GM12878 (cell line): ENCODE results near the gene MAP1LC3B. TPM values are rescaled to one million over a fixed set of nuclear protein-coding genes. Genes with fewer than 3 reads are reported as not detected.

ENCODE experiments used
- CBX5 ChIP-seq: sonication (generic); IDR thresholded peaks from 2 replicates; pipeline ENCODE4 v1.6.1; 2016; ENCODE audit warnings: low read depth, moderate library complexity, mild to moderate bottlenecking, inconsistent platforms
- CHD1 ChIP-seq: IDR thresholded peaks from 2 replicates; pipeline ENCODE4 v1.6.1; 2012; ENCODE audit warnings: low read depth, low read length, improper control_type of control experiment
- ESRRA ChIP-seq: IDR thresholded peaks from 2 replicates; pipeline ENCODE4 v1.6.1; 2012; ENCODE audit warnings: mild to moderate bottlenecking, low read length, improper control_type of control experiment
- KLF5 ChIP-seq: fragments of 450-650 bp; IDR thresholded peaks from 2 replicates; pipeline ENCODE4 v1.6.1; 2014; ENCODE audit warnings: mild to moderate bottlenecking; ENCODE audit not compliant: partially characterized antibody
- MEF2B ChIP-seq: fragments of 450-650 bp; IDR thresholded peaks from 2 replicates; pipeline ENCODE4 v1.6.1; 2018; ENCODE audit warnings: mild to moderate bottlenecking, moderate library complexity; ENCODE audit not compliant: partially characterized antibody, poor library complexity, severe bottlenecking
- NBN ChIP-seq: fragments of 450-650 bp; IDR thresholded peaks from 2 replicates; pipeline ENCODE4 v1.6.1; 2016
- NR2F1 ChIP-seq: fragments of 450-650 bp; conservative IDR thresholded peaks from 2 replicates; pipeline ENCODE4 v1.6.1; 2017; ENCODE audit warnings: mild to moderate bottlenecking
- PML ChIP-seq: IDR thresholded peaks from 2 replicates; pipeline ENCODE4 v1.6.1; 2012; ENCODE audit warnings: low read length, inconsistent platforms
- POLR2AphosphoS2 ChIP-seq: IDR thresholded peaks from 2 replicates; pipeline ENCODE4 v1.6.1; 2011; ENCODE audit warnings: low read depth, mild to moderate bottlenecking, low read length, improper control_type of control experiment, moderate library complexity
- RELA ChIP-seq: fragments of 450-650 bp; IDR thresholded peaks from 2 replicates; pipeline ENCODE4 v1.8.0; 2014; ENCODE audit warnings: borderline replicate concordance; ENCODE audit not compliant: partially characterized antibody
- SRF ChIP-seq, 2 experiments: IDR thresholded peaks; 2 replicates each; pipeline ENCODE4 v1.6.1; 2011; ENCODE audit warnings: low read depth in 2 of 2, low read length in 2 of 2, mild to moderate bottlenecking in 1 of 2, moderate library complexity in 1 of 2
- STAT1 ChIP-seq: fragments of 450-650 bp; conservative IDR thresholded peaks from 2 replicates; pipeline ENCODE4 v1.6.1; 2014; ENCODE audit warnings: antibody characterized with exemption, mild to moderate bottlenecking
- ZNF207 ChIP-seq: fragments of 450-650 bp; IDR thresholded peaks from 2 replicates; pipeline ENCODE4 v1.6.1; 2014; ENCODE audit warnings: antibody characterized with exemption, mild to moderate bottlenecking, borderline replicate concordance
- polyA plus RNA-seq, 11 experiments: library from polyadenylated mRNA; depleted of rRNA in 4 of 11; unstranded in 6 of 11; stranded (reverse) in 5 of 11; fragments of >200 nt; fragmentation: Nextera tagmentation in 4 of 11; fragmentation: Illumina TruSeq in 1 of 11; extraction: Ambion mirVana in 4 of 11; extraction: Trizol in 1 of 11; gene quantifications; 1 replicate in 1 of 11; 2 replicates in 10 of 11; pipeline versions ENCODE4 v1.2.1 to v1.2.3, GENCODE V29; 2011 to 2016; ENCODE audit warnings: inconsistent platforms in 2 of 11, missing spikeins in 2 of 11, low read depth in 1 of 11
- total RNA-seq, 4 experiments: library from RNA; depleted of rRNA in 3 of 4; stranded (reverse); fragments of >200 nt in 3 of 4; fragmentation: Illumina TruSeq in 1 of 4; extraction: Trizol in 1 of 4; gene quantifications; 2 replicates each; pipeline versions ENCODE4 v1.2.1 to v1.2.3, GENCODE V29; 2013 to 2021
- TF ChIP-seq, protein P1 (sequence below): fragments of 450-650 bp; IDR thresholded peaks from 2 replicates; pipeline ENCODE4 v1.6.1; 2014; ENCODE audit warnings: mild to moderate bottlenecking
- TF ChIP-seq, protein P2 (sequence below): IDR thresholded peaks from 2 replicates; pipeline ENCODE4 v1.6.1; 2012; ENCODE audit warnings: low read depth, low read length, improper control_type of control experiment
- TF ChIP-seq, protein P3 (sequence below): fragments of 450-650 bp; IDR thresholded peaks from 2 replicates; pipeline ENCODE4 v1.6.1; 2017; ENCODE audit warnings: mild to moderate bottlenecking, low read depth, inconsistent platforms; ENCODE audit not compliant: poor library complexity, severe bottlenecking
- TF ChIP-seq, protein P4 (sequence below): fragments of 450-650 bp; formaldehyde crosslinking; IDR thresholded peaks from 2 replicates; pipeline ENCODE4 v1.5.0; 2022; ENCODE audit warnings: mild to moderate bottlenecking, missing genetic modification characterization
- TF ChIP-seq, protein P5 (sequence below): IDR thresholded peaks from 2 replicates; pipeline ENCODE4 v1.6.1; 2011; ENCODE audit warnings: low read depth, mild to moderate bottlenecking, low read length, moderate library complexity, borderline replicate concordance; ENCODE audit errors: extremely low read depth

MAP1LC3B gene
- total and polyA plus RNA-seq, 10 of the 15 experiments (the other 5 are each of a cell fraction or from before 2014, with no cell fraction given): 6.1 to 42.8 (median 13.7) TPM

DNA sequence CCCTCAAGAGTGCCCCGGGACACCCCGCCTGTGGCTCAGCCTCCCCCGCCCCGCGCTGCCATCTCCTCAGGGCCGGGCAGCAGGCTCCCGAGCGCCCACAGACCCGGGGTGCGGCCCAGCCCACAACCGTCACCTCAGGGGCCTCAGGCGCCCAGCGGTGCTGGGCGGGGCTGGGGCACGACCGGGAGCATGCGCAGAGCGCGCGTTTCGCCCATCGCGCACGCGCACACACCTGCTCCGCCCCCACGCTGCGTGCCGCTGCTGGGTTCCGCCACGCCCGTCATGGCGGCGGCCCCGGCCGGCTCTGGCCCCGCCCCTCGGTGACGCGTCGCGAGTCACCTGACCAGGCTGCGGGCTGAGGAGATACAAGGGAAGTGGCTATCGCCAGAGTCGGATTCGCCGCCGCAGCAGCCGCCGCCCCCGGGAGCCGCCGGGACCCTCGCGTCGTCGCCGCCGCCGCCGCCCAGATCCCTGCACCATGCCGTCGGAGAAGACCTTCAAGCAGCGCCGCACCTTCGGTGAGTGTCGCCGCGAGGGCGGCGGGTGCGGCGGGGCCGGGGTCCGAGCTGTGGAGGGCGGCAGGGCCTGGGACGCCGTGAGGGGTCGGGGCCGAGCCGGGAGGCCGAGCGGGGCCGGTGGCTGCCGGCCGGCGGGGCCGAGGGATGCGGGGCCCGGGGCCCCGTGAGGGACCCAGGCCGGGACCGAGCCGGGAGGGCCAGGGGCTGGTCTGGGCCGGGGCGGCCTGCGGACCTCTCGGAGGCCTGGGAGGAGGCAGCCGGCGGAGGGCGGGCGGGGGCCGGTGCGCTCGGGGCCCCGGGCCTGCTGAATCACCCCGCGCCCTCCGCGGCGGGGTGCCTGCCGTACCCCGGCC lies at the start of gene MAP1LC3B (continued):
- TF ChIP-seq, protein P1, sequence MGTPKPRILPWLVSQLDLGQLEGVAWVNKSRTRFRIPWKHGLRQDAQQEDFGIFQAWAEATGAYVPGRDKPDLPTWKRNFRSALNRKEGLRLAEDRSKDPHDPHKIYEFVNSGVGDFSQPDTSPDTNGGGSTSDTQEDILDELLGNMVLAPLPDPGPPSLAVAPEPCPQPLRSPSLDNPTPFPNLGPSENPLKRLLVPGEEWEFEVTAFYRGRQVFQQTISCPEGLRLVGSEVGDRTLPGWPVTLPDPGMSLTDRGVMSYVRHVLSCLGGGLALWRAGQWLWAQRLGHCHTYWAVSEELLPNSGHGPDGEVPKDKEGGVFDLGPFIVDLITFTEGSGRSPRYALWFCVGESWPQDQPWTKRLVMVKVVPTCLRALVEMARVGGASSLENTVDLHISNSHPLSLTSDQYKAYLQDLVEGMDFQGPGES: peak; percentile 55; the same call in 1 of the 2 replicates
- TF ChIP-seq NBN: no peak
- TF ChIP-seq SRF (IDR thresholded peaks at IDR 0.05; ENCODE audit: low read depth in 2 of 2, low read length in 2 of 2): no peak
- TF ChIP-seq, protein P2, sequence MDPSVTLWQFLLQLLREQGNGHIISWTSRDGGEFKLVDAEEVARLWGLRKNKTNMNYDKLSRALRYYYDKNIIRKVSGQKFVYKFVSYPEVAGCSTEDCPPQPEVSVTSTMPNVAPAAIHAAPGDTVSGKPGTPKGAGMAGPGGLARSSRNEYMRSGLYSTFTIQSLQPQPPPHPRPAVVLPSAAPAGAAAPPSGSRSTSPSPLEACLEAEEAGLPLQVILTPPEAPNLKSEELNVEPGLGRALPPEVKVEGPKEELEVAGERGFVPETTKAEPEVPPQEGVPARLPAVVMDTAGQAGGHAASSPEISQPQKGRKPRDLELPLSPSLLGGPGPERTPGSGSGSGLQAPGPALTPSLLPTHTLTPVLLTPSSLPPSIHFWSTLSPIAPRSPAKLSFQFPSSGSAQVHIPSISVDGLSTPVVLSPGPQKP: peak; percentile 57; the same call in 1 of the 2 replicates
- TF ChIP-seq, protein P3, sequence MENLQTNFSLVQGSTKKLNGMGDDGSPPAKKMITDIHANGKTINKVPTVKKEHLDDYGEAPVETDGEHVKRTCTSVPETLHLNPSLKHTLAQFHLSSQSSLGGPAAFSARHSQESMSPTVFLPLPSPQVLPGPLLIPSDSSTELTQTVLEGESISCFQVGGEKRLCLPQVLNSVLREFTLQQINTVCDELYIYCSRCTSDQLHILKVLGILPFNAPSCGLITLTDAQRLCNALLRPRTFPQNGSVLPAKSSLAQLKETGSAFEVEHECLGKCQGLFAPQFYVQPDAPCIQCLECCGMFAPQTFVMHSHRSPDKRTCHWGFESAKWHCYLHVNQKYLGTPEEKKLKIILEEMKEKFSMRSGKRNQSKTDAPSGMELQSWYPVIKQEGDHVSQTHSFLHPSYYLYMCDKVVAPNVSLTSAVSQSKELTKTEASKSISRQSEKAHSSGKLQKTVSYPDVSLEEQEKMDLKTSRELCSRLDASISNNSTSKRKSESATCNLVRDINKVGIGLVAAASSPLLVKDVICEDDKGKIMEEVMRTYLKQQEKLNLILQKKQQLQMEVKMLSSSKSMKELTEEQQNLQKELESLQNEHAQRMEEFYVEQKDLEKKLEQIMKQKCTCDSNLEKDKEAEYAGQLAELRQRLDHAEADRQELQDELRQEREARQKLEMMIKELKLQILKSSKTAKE: no peak
- peak; percentile 79; the same call in 1 of the 2 replicates for TF ChIP-seq NR2F1
- TF ChIP-seq, protein P4, sequence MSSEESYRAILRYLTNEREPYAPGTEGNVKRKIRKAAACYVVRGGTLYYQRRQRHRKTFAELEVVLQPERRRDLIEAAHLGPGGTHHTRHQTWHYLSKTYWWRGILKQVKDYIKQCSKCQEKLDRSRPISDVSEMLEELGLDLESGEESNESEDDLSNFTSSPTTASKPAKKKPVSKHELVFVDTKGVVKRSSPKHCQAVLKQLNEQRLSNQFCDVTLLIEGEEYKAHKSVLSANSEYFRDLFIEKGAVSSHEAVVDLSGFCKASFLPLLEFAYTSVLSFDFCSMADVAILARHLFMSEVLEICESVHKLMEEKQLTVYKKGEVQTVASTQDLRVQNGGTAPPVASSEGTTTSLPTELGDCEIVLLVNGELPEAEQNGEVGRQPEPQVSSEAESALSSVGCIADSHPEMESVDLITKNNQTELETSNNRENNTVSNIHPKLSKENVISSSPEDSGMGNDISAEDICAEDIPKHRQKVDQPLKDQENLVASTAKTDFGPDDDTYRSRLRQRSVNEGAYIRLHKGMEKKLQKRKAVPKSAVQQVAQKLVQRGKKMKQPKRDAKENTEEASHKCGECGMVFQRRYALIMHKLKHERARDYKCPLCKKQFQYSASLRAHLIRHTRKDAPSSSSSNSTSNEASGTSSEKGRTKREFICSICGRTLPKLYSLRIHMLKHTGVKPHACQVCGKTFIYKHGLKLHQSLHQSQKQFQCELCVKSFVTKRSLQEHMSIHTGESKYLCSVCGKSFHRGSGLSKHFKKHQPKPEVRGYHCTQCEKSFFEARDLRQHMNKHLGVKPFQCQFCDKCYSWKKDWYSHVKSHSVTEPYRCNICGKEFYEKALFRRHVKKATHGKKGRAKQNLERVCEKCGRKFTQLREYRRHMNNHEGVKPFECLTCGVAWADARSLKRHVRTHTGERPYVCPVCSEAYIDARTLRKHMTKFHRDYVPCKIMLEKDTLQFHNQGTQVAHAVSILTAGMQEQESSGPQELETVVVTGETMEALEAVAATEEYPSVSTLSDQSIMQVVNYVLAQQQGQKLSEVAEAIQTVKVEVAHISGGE (CRISPR knock-in tag): no peak
- TF ChIP-seq, protein P5, sequence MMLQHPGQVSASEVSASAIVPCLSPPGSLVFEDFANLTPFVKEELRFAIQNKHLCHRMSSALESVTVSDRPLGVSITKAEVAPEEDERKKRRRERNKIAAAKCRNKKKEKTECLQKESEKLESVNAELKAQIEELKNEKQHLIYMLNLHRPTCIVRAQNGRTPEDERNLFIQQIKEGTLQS: peak; percentile 71; the same call in 1 of the 2 replicates
- no peak for TF ChIP-seq CHD1
- TF ChIP-seq KLF5: peak; percentile 93
- TF ChIP-seq STAT1: peak; percentile 91; the same call in 1 of the 2 replicates
- TF ChIP-seq CBX5: no peak
- TF ChIP-seq ZNF207: peak; percentile 94
- TF ChIP-seq MEF2B: no peak
- TF ChIP-seq PML: peak; percentile 61; the same call in 1 of the 2 replicates
- 0 out of 2 replicates have a peak, but pooled peaks have one; percentile 24 for TF ChIP-seq POLR2AphosphoS2
- peak; percentile 98 for TF ChIP-seq RELA
- 0 out of 2 replicates have a peak, but pooled peaks have one; percentile 25 for TF ChIP-seq ESRRA
